Measurements from ENCODE around the gene CCDC195. TPM values are rescaled to one million over a fixed set of nuclear protein-coding genes. Genes with fewer than 3 reads are reported as not detected.

CCDC195 gene
- total and polyA plus RNA-seq, 2 experiments from 2014 or later, result not detected

- Histone ChIP-seq H3K27ac (no peak overlapping the region), H3K36me3 (replicated peaks; ENCODE audit: insufficient read depth, low read depth) (no peaks in the 10 kb centered on the region), H2AFZ (no peak overlapping the region), H3K4me1 (ENCODE audit: insufficient read depth) (no peaks in the 10 kb centered on the region), H3K4me2 (no peak overlapping the region), H3K4me3 (no peak overlapping the region), H3K79me2 (no peaks in the 10 kb centered on the region), H3K9me2 (replicated peaks; ENCODE audit: insufficient read depth) (no peaks in the 10 kb centered on the region), H4K20me1 (ENCODE audit: insufficient read depth, poor library complexity, severe bottlenecking) (no peaks in the 10 kb centered on the region), H3K9me3 (ENCODE audit: low read depth) (no peaks in the 10 kb centered on the region), H3K27me3 (no peaks in the 10 kb centered on the region)
- TF ChIP-seq EZH2phosphoT487 (IDR thresholded peaks at IDR 0.05; ENCODE audit: low read depth, severe bottlenecking, unreplicated experiment) (no peak), CTCF (IDR thresholded peaks at IDR 0.05; ENCODE audit: poor library complexity) (no peak), EZH2 (IDR thresholded peaks at IDR 0.05; ENCODE audit: borderline replicate concordance) (no peak)
- no peak for DNase-seq (ENCODE audit: low spot score)
Observed at GRCh38 chr2:224685121-224685520, 31.0 kb downstream of the CCDC195 start.

GRCh38 chr2:224682134-224682533 is 34.0 kb downstream of the CCDC195 start:
- no peak for DNase-seq (ENCODE audit: low spot score)
- WGBS (ENCODE audit: low lambda C conversion rate, missing lambda C conversion rate), result 63% methylated on average over 1 of the region's 1 CpG

GRCh38 chr2:224671731-224672130 is 44.4 kb downstream of the CCDC195 start:
- WGBS (ENCODE audit: low lambda C conversion rate, missing lambda C conversion rate), result 57% methylated on average over 1 of the region's 1 CpG
- no peaks in the 10 kb centered on the region for H3K9me2 ChIP-seq (replicated peaks; ENCODE audit: insufficient read depth)
- TF ChIP-seq CTCF (IDR thresholded peaks at IDR 0.05; ENCODE audit: poor library complexity) (no peak), EZH2 (IDR thresholded peaks at IDR 0.05; ENCODE audit: borderline replicate concordance) (no peak), EZH2phosphoT487 (IDR thresholded peaks at IDR 0.05; ENCODE audit: low read depth, severe bottlenecking, unreplicated experiment) (no peak)

More at GRCh38 chr2:224682134-224682533, 34.0 kb downstream of the CCDC195 start:
- Histone ChIP-seq H4K20me1 (ENCODE audit: insufficient read depth, poor library complexity, severe bottlenecking) (no peaks in the 10 kb centered on the region), H3K36me3 (replicated peaks; ENCODE audit: insufficient read depth, low read depth) (no peaks in the 10 kb centered on the region), H3K4me3 (no peak overlapping the region), H3K4me2 (no peak overlapping the region), H3K27me3 (no peaks in the 10 kb centered on the region), H3K9me3 (ENCODE audit: low read depth) (no peaks in the 10 kb centered on the region), H2AFZ (no peak overlapping the region), H3K4me1 (ENCODE audit: insufficient read depth) (peaks cover 20% of the 10 kb centered on the region), H3K9me2 (replicated peaks; ENCODE audit: insufficient read depth) (no peaks in the 10 kb centered on the region), H3K79me2 (no peaks in the 10 kb centered on the region), H3K27ac (no peak overlapping the region)
- TF ChIP-seq EZH2 (IDR thresholded peaks at IDR 0.05; ENCODE audit: borderline replicate concordance) (no peak), CTCF (IDR thresholded peaks at IDR 0.05; ENCODE audit: poor library complexity) (no peak), EZH2phosphoT487 (IDR thresholded peaks at IDR 0.05; ENCODE audit: low read depth, severe bottlenecking, unreplicated experiment) (no peak)

GRCh38 chr2:224670203-224670602 is 46.0 kb downstream of the CCDC195 start:
- TF ChIP-seq CTCF (IDR thresholded peaks at IDR 0.05; ENCODE audit: poor library complexity), result no peak
- Histone ChIP-seq H3K4me2 (no peak overlapping the region), H3K27me3 (no peaks in the 10 kb centered on the region), H3K9me2 (replicated peaks; ENCODE audit: insufficient read depth) (no peaks in the 10 kb centered on the region), H3K9me3 (ENCODE audit: low read depth) (no peaks in the 10 kb centered on the region), H3K4me3 (no peak overlapping the region), H3K79me2 (no peaks in the 10 kb centered on the region), H4K20me1 (ENCODE audit: insufficient read depth, poor library complexity, severe bottlenecking) (no peaks in the 10 kb centered on the region), H3K27ac (no peak overlapping the region), H2AFZ (no peak overlapping the region), H3K36me3 (replicated peaks; ENCODE audit: insufficient read depth, low read depth) (no peaks in the 10 kb centered on the region), H3K4me1 (ENCODE audit: insufficient read depth) (no peaks in the 10 kb centered on the region)
- 93% methylated on average over 1 of the region's 1 CpG for WGBS (ENCODE audit: low lambda C conversion rate, missing lambda C conversion rate)
- DNase-seq (ENCODE audit: low spot score), result no peak

More at GRCh38 chr2:224671731-224672130, 44.4 kb downstream of the CCDC195 start:
- no peaks in the 10 kb centered on the region for H3K9me3 ChIP-seq (ENCODE audit: low read depth)
- no peak overlapping the region for H2AFZ ChIP-seq
- DNase-seq (ENCODE audit: low spot score), result no peak
- H3K4me2 ChIP-seq, result no peak overlapping the region
- no peaks in the 10 kb centered on the region for H3K79me2 ChIP-seq
- H3K4me1 ChIP-seq (ENCODE audit: insufficient read depth), result no peaks in the 10 kb centered on the region
- no peak overlapping the region for H3K27ac ChIP-seq
- H3K4me3 ChIP-seq, result no peak overlapping the region
- H4K20me1 ChIP-seq (ENCODE audit: insufficient read depth, poor library complexity, severe bottlenecking), result no peaks in the 10 kb centered on the region
- no peaks in the 10 kb centered on the region for H3K36me3 ChIP-seq (replicated peaks; ENCODE audit: insufficient read depth, low read depth)
- no peaks in the 10 kb centered on the region for H3K27me3 ChIP-seq

Measured in hepatocyte (in vitro differentiated cells).